HS-27A (cell line): Measurements from ENCODE around the gene ANKS1B.

Source experiments
- DNase-seq: peaks from one replicate; pipeline ENCODE4 v3.0.0-alpha.2; 2012; ENCODE audit warnings: low read depth, missing footprints

ANKS1B gene

DNA sequence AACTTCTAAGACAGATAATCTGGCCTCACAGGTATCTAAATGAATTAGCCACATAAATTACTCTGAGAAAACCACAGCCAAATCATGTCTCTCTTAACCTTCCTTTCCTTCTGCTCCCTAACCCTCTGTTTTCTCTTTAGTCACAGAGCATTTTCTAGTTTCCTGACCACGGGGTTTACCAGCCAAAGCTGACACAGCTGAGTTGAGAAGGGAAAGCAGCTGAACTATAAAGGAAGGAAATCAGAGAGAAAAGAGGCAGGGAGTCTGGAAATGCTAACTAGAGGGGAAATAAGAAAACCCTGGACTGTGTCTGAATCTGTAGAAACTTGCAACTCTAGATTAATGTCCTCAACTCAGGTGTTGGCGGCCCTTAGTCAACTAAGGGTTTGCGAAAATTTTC lies 24.4 kb downstream of the ANKS1B start:
- no peak for DNase-seq

GRCh38 chr12:99959549-99960170 lies 25.1 kb downstream of the ANKS1B start:
- DNase-seq: no peak

DNA sequence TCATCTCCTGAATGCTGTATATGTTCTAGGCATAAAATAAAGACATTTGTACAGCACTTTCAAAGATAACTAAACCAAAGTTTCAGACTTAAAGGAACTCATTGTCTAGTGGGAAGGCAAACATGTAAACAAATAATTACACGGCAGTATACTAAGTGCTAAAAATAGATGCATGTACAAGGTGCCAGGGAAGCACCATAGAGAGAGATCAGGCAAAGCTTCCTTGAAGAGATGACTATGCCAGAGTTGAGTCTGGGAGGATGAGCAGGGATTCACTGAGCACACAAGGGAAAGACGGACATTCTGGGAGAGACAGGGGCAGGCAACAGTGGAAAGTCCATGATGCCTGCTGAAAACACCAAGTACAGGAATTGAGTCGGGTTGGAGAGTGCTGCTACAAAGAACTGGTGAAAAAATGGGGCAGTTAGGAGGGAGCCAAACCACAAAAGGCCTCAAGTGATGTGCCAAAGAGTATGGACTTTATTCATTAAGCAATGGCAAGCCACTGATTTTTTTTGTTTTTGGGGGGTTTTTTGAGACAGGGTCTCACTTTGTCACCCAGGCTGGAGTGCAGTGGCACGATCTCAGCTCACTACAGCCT lies 26.8 kb downstream of the ANKS1B start:
- DNase-seq: no peak

GRCh38 chr12:99954724-99955123 lies 30.0 kb downstream of the ANKS1B start:
- no peak for DNase-seq

DNA sequence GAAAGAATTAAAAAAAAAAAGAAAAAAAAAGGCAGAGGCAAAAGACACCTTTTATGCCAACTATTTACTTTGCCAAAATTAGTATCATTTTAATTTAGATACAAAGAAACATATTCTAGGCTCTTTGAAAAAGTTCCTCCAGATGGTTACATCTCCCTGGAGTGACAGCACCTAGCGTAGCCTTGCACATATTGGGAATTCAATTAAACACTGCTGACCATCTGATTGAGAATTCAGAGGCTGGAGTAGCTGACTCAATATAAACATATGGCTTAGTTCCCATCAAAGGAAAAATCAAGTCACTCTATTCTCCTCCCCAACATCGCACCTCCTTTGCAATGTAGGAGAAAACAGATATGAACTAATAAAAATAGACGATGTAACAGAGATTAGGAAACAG lies 36.4 kb downstream of the ANKS1B start:
- no peak for DNase-seq

GRCh38 chr12:99946131-99946530 lies 38.6 kb downstream of the ANKS1B start:
- DNase-seq: no peak

- DNase-seq: no peak
Measured at GRCh38 chr12:99935608-99936007, 49.1 kb downstream of the ANKS1B start.

DNA sequence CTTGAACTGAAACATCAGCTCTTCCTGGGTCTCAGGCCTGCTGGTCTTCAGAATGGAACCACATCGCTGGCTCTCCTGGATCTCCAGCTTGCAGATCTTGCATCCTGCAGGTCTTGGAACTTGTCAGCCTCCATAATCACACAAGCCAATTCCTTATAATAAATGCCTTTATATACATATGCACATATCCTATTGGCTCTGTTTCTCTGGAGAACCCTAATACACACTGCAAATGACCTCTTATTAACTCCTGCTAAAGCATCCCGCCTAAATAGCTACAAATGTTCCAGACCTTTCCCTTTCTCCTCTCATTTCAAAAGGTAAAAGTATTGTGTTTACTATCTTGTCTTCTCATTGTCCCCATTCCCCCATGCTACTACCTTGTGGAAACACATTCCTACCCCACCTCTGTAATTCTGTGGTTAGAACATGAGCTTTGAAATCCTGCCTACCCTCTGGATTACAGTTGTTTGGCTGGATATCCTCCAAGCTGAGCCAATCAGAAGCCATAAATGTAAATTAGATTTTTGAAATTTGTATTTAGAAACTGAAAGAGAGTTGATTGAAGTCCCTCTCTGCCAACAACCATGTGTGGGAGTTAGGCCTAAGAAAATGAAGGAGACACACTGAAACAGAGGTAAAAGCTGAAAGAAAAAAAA lies 58.1 kb downstream of the ANKS1B start:
- no peak for DNase-seq

DNA sequence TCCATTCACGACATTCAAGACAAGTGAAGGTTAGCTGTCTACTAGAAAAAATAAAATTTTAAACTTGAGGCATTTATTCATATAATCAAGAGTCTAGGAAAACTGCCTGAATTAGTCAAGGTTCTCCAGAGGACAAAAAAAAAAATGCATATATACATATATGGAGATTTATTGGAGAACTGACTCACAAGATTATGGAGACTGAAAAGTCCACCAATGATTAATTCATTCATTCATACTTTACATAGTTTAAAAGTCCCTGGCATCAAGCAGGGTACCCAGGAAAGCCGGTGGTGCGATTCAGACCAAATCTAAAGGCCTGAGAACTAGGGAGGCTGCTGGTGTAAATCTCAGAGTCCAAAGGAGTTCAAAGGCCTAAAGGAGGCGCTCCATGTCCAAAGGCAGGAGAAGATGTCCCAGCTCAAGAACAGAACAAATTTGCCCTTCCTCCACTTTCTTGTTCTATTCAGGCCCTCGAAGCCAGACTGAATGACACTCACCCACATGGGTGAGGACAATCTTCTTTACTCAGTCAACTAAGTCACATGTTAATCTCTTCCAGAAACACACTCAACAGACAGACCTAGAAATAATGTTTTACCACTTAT lies 64.3 kb downstream of the ANKS1B start:
- no peak for DNase-seq

GRCh38 chr12:99917711-99918402 lies 66.9 kb downstream of the ANKS1B start:
- no peak for DNase-seq

GRCh38 chr12:99916555-99916954 lies 68.2 kb downstream of the ANKS1B start:
- DNase-seq: no peak

DNA sequence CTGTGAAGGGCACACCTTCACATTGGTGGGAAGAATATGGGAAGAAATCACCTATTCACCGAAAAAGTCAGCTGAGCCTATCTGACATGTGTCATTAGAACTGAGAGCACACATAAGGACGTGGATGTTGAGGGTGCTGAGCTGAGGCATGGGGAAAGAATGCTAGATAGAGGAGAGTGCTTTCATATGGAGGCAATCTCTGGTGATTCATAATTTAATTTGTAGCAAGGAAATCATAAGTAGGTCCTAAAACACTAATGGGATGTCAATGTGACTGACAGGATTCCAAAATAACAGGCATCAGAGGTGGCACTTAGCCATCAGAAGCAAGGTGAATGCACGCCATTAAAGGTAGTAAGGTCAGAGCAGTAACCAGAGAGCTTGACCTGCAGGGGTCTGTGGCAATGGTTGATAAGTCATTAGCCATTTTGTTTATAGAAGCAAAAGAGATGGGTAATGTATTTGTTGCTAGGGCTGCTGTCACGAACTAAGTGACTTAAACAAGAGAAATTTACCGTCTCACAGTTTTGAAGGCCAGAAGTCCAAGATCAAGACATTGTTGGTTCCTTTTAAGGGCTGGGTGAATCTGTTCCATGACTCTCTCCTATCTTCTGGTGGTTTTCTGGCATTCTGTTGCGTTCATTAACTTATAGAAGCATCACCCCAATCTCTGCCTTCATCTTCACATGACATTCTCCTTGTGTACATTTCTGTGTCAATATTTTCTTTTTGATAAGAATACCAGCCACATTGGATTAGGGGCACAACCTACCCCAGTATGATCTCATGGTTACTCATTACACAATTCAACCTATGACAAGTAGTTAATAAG lies 69.3 kb downstream of the ANKS1B start:
- DNase-seq: peak; percentile 38

- no peak for DNase-seq
Measured at GRCh38 chr12:99914206-99914605, 70.5 kb downstream of the ANKS1B start.

- no peak for DNase-seq
Measured at GRCh38 chr12:99911967-99912366, 72.8 kb downstream of the ANKS1B start.

GRCh38 chr12:99911081-99911480 lies 73.7 kb downstream of the ANKS1B start:
- DNase-seq: peak; percentile 48

DNA sequence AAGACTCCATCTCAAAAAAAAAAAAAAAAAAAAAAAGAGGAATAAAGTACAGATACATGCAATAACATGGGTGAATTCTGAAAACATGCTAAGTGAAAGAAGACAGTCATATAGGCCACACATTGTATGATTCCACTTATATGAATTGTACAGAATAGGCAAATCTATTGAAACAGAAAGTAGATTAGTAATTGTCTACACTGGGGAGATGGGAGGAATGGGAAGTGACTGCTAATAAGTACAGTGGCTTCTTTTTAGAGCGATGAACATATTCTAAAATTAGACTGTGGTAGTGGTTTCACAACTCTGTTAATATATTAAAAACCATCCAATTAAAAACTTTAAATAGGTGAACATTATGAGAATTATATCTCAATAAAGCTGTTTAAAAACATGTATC lies 74.4 kb downstream of the ANKS1B start:
- no peak for DNase-seq

DNA sequence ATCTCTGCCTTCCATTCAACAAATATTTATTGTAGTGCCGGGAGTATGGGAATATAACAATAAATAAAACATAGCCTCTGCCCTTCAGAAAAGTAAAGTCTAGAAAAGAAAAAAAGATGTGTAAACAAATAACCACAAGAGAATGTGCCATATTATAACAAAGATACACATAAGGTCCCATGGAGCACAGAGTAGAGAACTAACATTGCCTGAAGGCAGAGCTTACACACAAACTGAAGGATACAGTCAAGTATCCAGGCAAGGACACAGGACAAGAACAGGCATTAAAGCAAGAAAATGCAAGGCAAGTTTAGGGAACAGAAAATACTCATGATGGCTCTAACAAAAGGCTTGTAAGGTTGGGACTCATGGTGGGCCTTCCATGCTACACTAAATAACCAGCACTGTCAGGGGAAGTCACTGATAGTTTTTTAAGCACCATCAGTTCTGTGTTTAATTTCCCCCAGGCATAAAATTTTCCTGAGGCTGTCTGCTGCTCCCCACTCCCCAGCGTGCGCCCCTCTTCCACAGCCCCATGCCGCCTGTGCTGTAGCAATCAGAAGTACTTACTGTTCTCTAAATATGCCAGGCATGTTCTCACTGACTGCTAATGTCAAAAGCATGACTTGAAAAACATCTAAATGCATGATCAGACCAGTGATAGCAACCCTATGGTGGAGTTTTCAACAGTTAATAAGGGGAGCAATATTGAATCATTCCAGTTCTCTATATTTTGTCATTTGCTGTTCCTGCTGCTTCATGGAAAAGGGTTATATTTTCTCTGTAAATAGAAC lies 77.8 kb downstream of the ANKS1B start:
- DNase-seq: no peak

DNA sequence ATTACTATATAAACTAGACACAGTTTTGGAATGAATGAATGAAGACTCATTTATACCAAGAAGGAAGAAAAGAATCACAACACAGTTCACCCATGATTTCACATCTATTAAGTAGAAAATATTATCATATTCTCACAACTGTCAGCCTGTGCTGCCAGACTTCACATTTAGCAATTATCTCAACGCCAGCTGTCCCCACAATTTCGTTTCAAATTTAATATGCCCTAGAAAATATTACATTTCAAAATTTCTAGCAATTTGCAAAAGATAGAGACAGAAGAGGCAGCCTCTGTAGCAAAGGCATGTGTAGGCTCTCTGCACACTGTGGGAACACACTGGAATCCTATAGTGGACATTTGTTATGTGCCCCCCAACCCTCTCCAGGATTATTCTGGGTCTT lies 83.6 kb downstream of the ANKS1B start:
- no peak for DNase-seq

DNA sequence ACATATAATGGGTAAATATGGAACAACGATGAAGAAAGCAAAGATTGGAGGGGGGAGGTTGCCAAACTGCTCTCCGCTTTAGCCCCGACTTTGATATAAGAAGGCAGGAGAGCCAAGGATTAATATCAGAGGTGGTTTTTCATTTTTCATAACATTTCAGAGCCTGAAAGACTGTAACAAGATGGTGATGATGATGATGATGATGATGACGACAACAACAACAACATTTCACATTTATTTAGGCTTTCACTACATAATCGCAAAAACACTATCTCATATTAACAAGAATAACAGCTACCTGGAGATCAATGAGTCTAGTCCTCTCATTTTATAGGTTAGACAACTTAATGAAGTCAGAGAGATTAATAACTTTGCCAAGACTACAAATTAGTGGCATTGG lies 86.1 kb downstream of the ANKS1B start:
- no peak for DNase-seq

- DNase-seq: no peak
Measured at GRCh38 chr12:99879439-99879838, 105.3 kb downstream of the ANKS1B start.

DNA sequence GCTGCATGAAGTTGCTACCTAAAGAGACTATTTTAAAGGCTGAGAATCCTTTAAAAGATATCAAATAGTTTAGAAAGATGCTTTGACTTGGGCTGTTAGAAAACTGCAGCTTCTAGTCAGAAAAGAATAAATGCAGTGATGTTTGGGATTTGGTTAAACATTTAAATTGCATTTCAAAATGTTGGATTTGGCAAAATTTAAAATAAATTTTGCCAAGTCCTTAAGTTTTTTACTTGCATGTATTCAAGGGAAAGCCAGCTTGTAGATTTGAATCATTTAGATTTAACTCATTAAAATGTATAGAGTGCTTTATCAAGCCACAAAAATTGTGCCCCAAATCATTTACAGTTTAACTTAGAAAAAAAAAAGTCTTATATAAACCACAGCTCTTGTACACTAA lies 109.7 kb downstream of the ANKS1B start:
- no peak for DNase-seq
